RWPE2 (cell line): ENCODE results near the gene SNRPA1.

Experiments
- ATAC-seq: fragments of 200-7000 bp; cut with Tn5 transposase; 3 replicates; pipeline ENCODE4 v1.9.1; 2021; ENCODE audit warnings: low read depth
- DNase-seq: peaks from one replicate; pipeline ENCODE4 v3.0.0-alpha.2; 2020; ENCODE audit warnings: low spot score
- H3K27ac ChIP-seq: fragments of 450-650 bp; 2 replicates; pipeline ENCODE4 v1.5.1; 2017; ENCODE audit warnings: mild to moderate bottlenecking; ENCODE audit not compliant: poor library complexity, severe bottlenecking
- H3K27me3 ChIP-seq: fragments of 250-450 bp; sonication (Bioruptor Pico); 2 replicates; pipeline ENCODE4 v1.5.1; 2021; ENCODE audit warnings: mild to moderate bottlenecking, moderate library complexity; ENCODE audit not compliant: insufficient read depth, poor library complexity, severe bottlenecking
- H3K36me3 ChIP-seq: fragments of 250-450 bp; sonication (Bioruptor Pico); 2 replicates; pipeline ENCODE4 v1.5.1; 2020; ENCODE audit warnings: low read depth, mild to moderate bottlenecking, moderate library complexity
- H3K4me1 ChIP-seq: fragments of 250-450 bp; sonication (Bioruptor Pico); 2 replicates; pipeline ENCODE4 v1.5.1; 2021; ENCODE audit warnings: mild to moderate bottlenecking, moderate library complexity; ENCODE audit not compliant: insufficient read depth, poor library complexity, severe bottlenecking
- H3K4me3 ChIP-seq: fragments of 250-450 bp; sonication (Bioruptor Pico); 2 replicates; pipeline ENCODE4 v1.5.1; 2021; ENCODE audit warnings: mild to moderate bottlenecking, moderate library complexity; ENCODE audit not compliant: severe bottlenecking
- H3K9me3 ChIP-seq: fragments of 250-450 bp; sonication (Bioruptor Pico); 2 replicates; pipeline ENCODE4 v1.5.1; 2021; ENCODE audit warnings: mild to moderate bottlenecking, moderate library complexity; ENCODE audit not compliant: severe bottlenecking
- CTCF ChIP-seq: fragments of 450-650 bp; IDR thresholded peaks from one replicate; pipeline ENCODE4 v1.5.1; 2017; ENCODE audit warnings: mild to moderate bottlenecking, moderate library complexity; ENCODE audit not compliant: poor library complexity, severe bottlenecking

SNRPA1 gene

GRCh38 chr15:101251830-101252820, 42.9 kb downstream of the SNRPA1 start, which contains the start of gene CHSY1:
Gene CHSY1 (minus strand): TSS chr15:101252048. CDS start chr15:101251456, 592 bp downstream.
- peak; percentile 60 for ATAC-seq
- Histone ChIP-seq H3K27me3 (no peaks in the 10 kb centered on the region), H3K4me1 (peaks cover 19% of the 10 kb centered on the region), H3K27ac (peak within 1 kb of the TSS; percentile 69), H3K4me3 (peak within 1 kb of the TSS; percentile 98), H3K36me3 (peaks cover 19% of the 10 kb centered on the region), H3K9me3 (no peaks in the 10 kb centered on the region)
- TF ChIP-seq CTCF: peak; percentile 85
- peak; percentile 94 for DNase-seq

DNA sequence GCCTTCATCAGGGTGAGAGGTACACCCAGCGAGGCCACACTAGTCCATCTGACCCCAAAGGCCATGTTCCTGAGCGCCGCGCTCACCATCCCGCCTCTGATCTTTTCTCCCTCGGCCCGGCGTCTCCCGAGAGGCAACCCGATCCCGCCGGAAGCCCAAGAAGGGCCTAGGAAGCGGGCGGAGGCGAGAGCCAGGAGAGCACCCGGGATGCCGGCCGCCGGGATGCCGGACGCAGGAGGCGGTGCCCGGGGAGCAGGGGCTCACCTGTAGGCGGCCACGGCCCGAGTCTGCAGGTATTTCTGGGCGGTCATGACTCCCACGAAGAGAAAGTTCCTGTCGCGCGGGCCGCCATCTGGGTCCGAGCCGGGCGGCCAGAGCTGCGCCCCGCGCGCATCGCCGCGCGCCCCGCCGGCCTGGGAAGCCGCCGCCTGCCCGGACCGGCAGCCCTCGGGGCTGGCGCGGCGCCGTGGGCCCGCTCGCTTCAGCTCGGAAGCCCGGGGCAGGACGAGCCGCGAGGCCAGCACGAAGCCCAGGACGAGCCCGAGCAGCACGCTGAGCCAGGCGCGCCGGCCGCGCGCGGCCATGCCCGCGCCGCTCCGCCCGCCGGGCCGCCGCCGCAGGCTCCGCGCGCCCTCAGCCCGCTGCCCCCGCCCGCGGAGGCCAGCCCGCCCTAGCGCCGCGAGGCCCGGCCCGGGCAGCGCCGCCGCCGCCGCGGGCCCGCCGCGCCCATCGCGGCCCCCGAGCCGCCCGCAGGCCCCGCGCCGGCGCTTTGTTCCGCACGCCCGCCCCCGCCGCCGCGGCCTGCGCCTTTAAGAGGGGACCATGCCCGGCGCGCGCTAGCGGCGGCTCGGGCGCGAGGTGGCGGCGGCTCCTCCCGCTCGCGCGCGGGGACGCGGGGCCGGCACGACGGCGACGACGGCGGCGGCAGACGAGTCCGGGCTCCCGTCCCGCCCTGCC, 43.9 kb downstream of the SNRPA1 start:
- Histone ChIP-seq H3K4me1 (peaks cover 29% of the 10 kb centered on the region), H3K36me3 (peaks cover 25% of the 10 kb centered on the region), H3K27ac (peak overlapping the region; percentile 69), H3K4me3 (peak overlapping the region; percentile 98), H3K27me3 (no peaks in the 10 kb centered on the region), H3K9me3 (no peaks in the 10 kb centered on the region)
- ATAC-seq (peak; percentile 32), DNase-seq (no peak)
- TF ChIP-seq CTCF: no peak

GRCh38 chr15:101250341-101250831, 44.7 kb downstream of the SNRPA1 start:
- no peak for DNase-seq

GRCh38 chr15:101248274-101248673, 46.8 kb downstream of the SNRPA1 start:
- DNase-seq (peak; percentile 19), ATAC-seq (no peak)
- peaks cover 56% of the 10 kb centered on the region for H3K4me1 ChIP-seq
- no peaks in the 10 kb centered on the region for H3K27me3 ChIP-seq
- no peak for TF ChIP-seq CTCF
- H3K9me3 ChIP-seq: no peaks in the 10 kb centered on the region
- peaks cover 29% of the 10 kb centered on the region for H3K36me3 ChIP-seq
- no peak overlapping the region for H3K4me3 ChIP-seq
- H3K27ac ChIP-seq: peak overlapping the region; percentile 42

More at GRCh38 chr15:101250341-101250831, 44.7 kb downstream of the SNRPA1 start:
- H3K27me3 ChIP-seq: no peaks in the 10 kb centered on the region
- peak; percentile 57 for ATAC-seq
- H3K9me3 ChIP-seq: no peaks in the 10 kb centered on the region
- TF ChIP-seq CTCF: no peak
- peak overlapping the region; percentile 98 for H3K4me3 ChIP-seq
- peaks cover 25% of the 10 kb centered on the region for H3K36me3 ChIP-seq
- H3K4me1 ChIP-seq: peaks cover 36% of the 10 kb centered on the region
- H3K27ac ChIP-seq: peak overlapping the region; percentile 69
